GM18519 (cell line): Measurements from ENCODE around the gene EEF1A2.

Source experiments
- ATAC-seq: cut with Tn5 transposase; IDR thresholded peaks from one replicate; pipeline ENCODE4 v1.9.1; 2021; ENCODE audit warnings: mild to moderate bottlenecking, moderate library complexity; ENCODE audit not compliant: unreplicated experiment, low FRiP score

EEF1A2 gene

DNA sequence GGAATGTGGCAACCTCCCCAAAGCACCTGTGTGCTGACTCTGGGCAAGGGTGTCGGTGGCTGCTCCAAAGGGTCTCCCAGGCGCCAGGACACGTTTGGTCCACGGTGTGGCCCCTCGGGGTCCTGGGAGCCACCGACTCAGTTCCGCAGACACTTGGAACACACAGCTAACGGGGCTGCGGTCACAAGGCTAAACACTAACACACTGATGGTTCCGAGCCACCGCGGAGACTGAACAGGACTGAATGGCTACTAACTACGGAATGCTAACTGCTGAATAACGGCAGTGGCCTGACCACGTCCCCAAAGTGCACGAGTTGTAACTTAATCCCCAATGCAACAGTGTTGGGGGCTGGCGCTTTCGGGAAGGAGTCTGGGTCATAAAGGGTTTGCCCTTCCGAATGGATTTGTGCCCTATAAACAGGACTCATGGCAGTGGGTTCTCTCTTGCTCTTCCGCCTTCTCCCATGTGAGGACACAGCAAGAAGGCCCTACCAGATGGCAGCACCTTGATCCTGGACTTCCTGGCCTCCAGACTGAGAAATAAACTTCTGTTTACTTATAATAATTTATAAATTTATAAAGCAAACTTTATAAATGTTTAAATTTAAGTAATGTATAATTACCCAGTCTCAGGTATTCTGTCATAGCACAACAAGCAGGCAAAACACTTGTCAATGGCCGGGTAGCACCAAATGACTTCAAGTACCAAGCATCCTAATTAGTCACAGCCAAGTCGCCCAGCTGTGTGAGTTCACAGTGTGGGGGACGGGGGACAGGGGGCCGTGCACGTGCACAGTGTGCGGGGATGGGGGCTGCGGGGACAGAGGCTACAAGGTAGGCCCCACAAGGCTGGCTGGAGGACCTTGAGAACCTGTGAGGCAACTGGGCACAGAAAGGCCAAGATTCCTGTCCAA, 2.3 kb upstream of the EEF1A2 start:
- ATAC-seq = no peak

DNA sequence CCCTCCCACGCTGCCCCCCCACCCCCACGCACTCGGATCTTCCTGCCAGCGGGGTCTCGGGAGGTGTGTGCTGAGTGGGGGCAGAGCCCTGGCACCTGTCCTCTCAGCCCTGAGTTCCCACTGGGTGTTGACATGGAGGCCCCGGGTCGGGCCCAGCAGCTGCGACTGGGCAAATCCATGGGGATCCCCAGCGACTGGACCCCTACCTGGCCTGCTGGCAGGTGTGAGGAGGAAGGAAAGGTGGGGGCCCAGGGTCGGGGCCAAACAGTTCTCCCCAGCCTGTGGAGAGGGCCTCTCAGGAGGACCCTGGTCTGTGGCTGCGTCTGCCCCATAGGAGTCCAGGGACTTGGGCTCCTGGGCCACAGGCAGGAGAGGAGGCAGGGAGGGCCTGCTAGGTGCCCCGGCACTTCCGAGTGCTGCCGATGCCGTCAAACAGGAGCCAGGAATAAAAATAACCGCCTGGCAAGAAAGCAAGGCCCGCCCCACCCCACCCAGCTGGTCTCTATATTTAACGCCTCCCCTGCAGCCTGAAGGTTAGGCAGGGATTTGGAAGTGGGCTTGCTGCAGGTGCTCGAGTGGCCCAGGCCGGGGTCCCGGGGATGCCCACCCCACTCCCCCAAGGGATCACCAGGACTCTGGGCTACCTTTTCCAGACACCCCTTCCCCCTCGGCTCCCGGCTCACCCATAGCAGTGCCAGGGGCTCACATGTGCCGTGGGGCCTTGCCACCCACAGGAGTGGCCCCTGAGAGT, 1.4 kb upstream of the EEF1A2 start:
- no peak for ATAC-seq

DNA sequence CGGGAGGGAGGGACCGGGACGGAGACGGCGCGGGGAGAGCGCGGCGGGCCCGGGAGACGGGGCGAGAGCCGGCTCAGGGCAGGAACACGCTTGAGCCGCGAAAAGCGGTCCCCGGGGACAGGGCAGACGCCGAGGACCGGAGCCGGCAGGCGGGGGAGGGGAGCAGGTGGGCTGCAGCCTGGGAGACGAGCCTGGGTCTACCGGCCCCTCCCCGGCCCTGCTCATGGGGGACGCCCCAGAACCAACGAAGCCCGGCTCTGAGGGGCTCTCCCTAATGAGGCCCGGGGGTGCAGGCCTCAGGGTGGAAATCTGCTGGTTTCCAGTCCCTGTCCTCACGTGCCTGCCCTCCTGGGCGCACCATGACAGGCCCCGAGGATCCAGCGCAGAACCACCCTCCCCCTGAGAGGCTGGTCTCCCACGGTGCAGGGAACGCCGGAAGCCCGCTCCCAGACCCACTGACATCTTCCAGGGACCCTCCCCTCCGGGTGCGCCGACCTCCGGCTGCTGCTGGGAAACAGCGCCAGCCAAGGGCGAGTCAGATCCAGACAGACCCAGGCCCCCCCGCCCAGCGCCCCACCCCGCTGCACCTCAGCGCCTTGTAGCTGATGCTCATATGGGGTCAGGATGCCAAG, 571 bp upstream of the EEF1A2 start:
- no peak for ATAC-seq

DNA sequence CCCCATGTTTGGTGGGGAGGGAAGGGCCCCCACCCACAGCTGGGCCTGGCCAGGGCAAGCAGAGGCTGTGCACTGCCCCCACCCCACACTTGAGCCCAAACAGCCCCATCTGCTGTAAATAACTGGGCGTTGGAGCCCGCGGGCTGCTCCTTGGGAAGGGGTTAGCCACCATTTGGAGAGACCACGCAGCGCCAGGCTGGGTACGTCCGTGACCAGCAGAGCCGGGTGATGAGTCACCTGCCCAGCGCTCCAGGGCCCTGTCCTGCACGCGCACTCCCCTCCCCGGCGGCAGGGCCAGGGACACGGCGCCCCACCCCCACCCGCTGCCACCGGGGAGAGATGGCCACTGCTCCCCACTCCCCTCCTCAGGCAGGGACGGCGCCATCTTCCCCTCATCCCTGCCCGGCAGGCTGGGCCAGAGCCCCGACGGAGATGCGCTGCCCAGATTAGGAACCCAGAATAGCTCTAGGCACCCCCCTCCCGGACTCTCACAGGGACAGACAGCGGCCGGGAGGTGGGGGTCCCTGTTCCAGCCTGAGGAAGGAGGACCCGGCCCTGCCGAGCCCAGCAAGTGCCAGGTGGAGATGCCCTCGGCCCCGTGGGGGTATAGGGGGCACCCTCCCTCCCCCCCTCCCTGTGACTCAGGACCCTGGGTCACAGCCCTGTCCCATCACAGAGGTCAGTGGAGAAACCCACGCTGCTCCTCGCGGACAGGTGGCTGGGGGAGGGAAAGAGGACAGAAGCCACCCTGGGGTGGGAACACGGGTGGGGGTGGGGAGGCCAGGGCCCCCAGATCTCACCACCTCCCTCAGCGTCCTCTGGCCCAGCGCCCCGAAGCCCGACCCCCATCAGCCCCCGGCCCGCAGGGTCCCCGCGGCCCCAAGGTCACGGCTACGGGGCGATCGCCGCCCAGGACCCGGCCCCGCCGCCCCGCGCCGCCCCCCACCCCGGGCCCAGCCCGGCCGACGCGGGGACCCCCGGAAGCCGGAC, 642 bp downstream of the EEF1A2 start:
- ATAC-seq = no peak

DNA sequence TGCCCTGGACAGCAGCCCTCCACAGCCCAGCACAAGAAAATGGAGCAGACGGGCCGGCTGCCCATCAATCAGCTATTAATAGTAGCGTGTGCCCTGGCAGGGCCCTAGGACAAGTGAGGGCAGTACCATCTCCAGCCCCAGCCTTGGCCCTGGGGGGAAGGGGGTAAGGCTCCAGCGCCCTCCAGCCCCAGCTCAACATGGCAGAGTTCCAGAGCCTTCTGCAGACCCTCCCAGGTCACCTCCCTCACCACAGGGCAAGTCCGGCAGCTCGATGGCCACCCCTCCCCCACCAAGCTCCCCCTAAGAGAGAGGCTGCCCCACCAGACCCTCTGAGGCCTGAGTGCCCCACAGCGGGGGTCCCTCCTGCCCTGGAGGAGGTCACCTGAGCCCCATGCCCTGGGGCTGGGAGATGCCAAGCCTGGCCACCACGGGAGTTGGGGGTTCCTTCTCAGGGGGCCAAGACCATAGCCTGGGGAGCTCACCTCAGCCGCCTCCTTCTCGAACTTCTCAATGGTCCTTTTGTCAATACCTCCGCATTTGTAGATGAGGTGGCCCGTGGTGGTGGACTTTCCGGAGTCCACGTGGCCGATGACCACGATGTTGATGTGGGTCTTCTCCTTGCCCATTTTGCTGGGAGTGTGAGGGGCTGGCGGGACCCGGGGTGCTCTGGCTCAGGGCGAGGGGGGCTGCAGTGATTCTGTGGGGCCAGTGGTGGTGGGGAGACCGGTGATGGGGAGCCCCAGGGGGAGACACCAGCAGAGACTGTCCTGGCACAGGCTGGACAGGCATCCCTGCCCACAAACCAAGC, 1.5 kb downstream of the EEF1A2 start:
- no peak for ATAC-seq

DNA sequence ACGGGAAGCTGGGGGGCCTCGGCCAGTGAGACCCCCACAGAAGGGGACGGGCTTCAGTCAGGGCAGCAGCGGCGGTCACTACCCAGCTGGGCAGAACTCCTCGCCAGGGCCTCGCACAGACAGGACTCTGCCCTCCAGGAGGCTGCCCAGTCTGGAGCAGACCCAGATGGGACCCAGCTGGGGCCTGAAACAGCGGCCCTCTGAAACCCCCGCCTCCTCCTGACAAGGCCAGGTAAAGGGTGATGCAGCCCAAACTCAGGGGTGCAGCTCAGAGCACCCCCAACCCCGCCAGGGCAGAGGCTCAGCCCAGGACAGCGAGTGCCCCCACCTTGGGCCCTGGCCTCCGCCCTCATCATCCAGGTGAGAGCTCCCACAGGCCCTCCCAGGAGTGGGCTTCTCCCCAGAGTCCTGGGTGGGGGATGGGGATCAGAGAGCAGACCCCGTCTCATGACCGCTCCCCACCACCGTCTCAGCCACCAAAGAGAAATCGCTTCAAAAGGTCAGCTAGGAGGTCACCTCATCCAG, 2.2 kb downstream of the EEF1A2 start:
- no peak for ATAC-seq

DNA sequence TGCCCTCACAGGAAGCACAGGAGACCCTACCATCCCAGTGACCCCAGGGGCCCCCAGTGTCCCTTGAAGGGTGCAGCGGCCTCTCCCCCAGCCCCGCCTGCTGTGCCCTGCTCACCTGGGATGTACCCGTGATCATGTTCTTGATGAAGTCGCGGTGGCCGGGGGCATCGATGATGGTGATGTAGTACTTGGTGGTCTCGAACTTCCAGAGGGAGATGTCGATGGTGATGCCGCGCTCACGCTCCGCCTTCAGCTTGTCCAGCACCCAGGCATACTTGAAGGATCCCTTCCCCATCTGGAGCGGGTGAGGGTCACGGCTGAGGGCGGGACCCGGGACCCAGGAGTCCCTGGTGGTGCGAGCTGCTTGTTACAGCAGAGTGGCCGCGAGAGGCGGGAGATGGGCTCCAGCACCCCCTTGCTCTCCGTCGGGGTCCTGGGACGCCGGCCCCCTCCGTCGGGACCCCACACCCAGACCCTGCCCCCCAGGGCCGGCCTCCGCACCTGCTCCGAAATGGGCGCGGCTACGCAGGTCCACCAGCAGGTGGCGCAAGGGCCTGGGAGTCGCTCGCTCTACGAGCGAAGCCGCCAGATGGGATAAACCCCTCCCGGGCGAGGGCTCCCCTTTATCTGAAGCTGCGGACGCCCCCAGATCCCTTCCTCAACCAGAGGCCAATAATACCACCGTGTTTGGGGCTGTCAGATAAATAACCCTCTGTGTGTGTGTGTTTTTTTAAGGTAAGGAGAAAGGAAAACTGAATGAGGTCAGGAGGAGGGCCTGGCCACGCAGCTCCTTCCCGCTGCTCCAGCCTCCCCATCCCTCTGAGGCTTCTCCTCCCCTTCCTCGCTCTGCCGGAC, 2.9 kb downstream of the EEF1A2 start:
- ATAC-seq = no peak

DNA sequence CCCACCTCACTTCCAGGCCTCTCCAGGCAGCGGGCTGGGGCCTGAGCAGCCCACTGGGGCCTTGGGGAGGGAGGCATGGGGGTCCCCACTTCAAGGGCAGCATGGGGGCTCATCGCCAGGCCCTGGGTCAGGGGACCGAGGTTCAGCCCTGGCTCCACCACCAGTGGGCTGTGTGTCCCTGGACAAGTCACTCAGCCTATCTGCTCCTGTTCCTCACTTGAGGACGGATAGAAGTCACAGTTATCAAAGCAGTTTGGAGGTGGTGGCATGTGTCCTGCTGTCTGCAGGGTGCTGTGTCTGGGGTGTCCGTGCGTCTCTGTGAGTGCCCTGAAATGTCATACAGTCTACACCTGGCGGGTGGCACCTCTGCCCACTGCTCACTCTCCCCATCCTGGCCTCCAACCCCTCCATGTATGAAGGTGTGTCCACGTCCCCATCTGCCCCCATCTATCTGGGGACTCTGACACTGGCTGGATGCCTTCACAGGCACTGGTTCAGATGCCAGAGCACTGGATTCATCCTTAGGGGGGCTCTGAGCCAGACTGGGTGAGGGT, 3.6 kb downstream of the EEF1A2 start:
- no peak for ATAC-seq

DNA sequence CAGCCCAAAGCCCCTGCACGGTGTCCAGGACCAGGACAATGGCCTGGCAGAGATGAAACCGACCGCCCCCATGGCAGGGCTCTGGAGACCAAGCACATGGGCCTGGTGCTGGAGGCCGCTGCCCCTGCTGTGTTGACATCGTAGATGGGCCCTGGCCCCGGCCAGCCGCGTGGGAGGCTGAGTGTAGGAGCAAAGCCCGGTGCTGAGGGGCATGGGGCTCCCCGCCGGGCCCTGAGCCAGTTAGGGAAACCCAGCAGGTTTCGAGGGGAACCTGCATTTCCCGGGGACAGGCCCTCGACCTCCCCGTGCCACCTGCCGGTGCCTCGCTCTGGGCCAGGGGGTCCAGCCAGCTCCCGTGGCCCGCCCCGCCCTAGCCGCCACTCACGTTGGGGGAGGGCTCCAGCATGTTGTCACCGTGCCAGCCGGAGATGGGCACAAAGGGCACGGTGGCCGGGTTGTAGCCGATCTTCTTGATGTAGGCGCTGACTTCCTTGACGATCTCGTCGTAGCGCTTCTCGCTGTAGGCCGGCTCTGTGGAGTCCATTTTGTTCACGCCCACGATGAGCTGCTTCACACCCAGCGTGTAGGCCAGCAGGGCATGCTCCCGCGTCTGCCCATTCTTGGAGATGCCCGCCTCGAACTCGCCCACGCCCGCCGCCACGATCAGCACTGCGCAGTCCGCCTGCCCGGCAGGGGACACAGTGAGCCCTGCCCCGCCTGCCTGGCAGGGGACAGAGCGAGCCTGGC, 4.3 kb downstream of the EEF1A2 start:
- no peak for ATAC-seq

DNA sequence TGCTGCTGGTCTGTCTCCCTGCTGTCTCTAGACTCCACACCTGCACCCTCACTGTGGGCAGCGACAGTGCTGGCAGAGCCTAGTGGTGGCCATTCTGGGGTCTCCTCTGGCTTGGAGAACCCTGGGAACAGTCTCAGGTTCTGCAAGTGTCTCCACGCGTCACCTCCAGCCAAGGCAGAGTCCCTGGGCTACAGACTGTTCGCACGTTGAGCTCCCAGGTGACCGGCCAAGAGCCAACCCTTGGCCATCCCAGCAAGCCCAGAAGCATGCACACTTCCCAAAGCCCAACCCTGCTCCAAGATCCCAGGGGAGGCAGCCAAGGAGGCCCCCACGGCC, 4.8 kb downstream of the EEF1A2 start:
- no peak for ATAC-seq

DNA sequence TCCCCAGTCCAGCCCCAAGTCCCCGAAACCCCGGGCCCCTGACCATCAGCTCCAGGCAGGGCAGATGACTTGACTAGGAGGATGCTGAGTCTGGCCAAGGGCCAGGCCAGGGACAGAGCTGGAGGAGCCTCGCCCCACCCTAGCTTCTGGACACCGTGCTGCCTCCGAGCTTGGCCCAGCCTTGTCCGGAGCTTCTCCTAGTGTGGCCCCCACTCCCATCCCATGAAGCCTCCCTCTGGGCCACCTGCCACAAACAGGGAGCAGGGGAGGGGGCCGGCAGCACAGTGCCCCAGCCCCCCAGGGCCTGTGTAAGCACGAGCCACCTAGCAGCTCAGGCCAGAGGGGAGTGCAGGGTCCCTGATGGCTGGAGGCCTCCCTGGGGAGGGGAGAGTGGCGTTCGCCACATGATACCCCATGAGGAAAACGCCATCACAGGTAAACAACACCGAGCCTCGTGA, 5.3 kb downstream of the EEF1A2 start:
- no peak for ATAC-seq

DNA sequence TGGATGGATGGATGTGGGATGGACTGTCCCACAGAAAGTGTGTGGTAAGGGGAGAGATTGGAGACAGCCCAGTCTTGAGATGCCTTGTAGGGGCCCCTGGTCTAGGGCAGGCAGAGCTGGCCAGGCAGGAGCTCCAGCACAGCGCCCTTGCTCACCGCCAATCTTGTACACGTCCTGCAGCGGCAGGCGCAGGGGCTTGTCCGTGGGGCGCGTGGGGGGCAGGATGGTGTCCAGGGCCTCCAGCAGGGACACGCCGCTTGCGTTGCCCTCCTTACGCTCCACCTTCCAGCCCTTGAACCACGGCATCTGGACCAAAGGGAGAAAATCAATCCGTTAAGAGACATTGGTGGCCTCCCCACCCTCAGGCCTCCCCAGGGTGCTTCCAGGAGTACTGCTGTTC, 5.9 kb downstream of the EEF1A2 start:
- ATAC-seq = no peak

DNA sequence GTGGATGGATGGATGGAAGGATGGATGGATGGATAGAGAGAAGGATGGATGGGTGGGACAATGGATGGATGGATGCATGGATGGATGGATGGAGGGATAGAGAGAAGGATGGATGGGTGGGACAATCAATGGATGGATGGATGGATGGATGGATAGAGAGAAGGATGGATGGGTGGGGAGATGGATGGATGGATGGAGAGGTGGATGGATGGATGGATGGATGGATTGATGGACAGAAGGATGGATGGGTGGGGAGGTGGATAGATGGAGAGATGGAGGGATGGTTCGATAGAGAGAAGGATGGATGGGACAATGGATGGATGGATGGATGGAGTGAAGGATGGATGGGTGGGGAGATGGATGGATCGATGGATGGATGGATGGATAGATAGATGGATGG, 6.4 kb downstream of the EEF1A2 start:
- ATAC-seq = no peak

DNA sequence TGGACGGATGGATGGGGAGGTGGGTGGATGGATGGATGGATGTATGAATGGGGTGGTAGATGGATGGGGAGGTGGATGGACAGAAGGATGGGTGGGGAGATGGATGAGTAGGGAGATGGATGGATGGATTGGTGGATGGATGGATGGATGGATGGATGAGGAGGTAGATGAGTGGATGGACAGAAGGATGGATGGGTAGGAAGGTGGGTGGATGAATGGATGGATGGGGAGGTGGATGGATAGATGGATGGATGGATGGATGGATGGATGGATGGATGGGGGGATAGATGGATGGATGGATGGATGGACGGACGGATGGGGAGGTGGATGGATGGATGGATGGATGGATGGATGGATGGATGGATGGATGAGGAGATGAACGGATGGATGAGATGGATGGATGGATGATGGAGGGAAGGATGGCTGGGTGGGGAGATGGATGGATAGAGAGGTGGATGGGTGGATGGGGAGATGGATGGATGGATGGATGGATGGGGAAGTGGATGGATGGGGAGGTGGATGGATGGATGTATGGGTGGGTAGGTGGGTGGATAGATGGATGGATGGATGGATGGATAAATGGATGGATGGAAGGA, 7.2 kb downstream of the EEF1A2 start:
- ATAC-seq = no peak

DNA sequence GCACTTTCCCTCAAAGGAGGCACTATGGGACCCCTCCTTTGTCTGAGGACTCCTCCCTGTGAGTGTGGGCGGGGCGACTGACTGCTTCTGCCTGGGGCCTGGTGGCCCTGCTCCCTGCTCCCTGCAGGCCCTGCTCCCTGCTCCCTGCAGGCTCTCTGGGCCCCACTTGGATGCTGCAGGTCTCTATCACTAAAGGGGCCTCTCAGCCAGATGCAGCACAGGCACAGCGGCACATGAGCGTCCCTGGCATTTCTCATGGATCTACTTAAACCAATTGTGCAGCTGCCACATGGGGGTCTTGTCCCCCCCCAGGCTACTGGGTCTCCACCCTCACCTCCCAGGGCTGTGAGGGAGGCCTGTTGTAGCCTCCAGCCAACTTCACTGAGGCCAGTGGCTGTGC, 7.8 kb downstream of the EEF1A2 start:
- ATAC-seq = no peak

DNA sequence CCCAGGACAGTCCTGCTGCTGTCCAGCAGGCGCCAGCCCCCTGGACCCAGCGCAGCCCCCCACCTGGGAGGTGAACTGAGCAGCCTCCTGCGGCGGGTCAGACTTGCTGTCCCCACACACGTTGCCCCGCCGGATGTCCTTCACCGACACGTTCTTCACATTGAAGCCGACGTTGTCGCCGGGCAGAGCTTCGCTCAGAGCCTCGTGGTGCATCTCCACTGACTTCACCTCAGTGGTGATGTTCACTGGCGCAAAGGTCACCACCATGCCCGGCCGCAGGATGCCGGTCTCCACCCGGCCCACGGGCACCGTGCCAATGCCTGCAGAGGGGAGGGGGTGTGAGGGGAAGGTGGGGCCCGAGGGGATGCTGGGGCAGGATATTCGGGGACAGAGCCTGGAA, 8.5 kb downstream of the EEF1A2 start:
- no peak for ATAC-seq
